Measurements from ENCODE around the gene MEOX1.

GRCh38 chr17:43641416-43641815, 20.3 kb downstream of the MEOX1 start:
- no peak for TF ChIP-seq CTCF (IDR thresholded peaks at IDR 0.05; ENCODE audit: low read depth, low read length)
- no peak for TF ChIP-seq MAX (IDR thresholded peaks at IDR 0.05; ENCODE audit: low read depth, low read length)
- no peak for TF ChIP-seq POLR2A (IDR thresholded peaks at IDR 0.05; ENCODE audit: extremely low read depth, insufficient read length)
- no peak for TF ChIP-seq MYC (IDR thresholded peaks at IDR 0.05; ENCODE audit: low read depth, low read length)

Measured in NB4 (cell line).